Measurements from ENCODE around the gene SMIM41. TPM values are rescaled to one million over a fixed set of nuclear protein-coding genes. Genes with fewer than 3 reads are reported as not detected.
A peak's percentile ranks its signal among the peaks of the same experiment; 100 is the strongest.

Gene SMIM41
- total RNA-seq, 6 experiments from 2014 or later: not detected

GRCh38 chr12:52156311-52156710 lies 76.8 kb downstream of the SMIM41 start:
- H3K27me3 Mint-ChIP-seq (ENCODE audit: insufficient read depth): no peaks in the 10 kb centered on the region; the same call in 1 of the 2 replicates
- H3K27ac Mint-ChIP-seq: peak overlapping the region; percentile 56; the same call in 1 of the 2 replicates
- no peak overlapping the region; the same call in 1 of the 2 replicates for H3K4me3 Mint-ChIP-seq
- H3K9me3 Mint-ChIP-seq: no peaks in the 10 kb centered on the region
- no peak for TF ChIP-seq CTCF (IDR thresholded peaks at IDR 0.05)
- no peaks in the 10 kb centered on the region for H3K36me3 Mint-ChIP-seq (ENCODE audit: low read depth)
- peaks cover 28% of the 10 kb centered on the region for H3K4me1 Mint-ChIP-seq (ENCODE audit: low read depth)
- DNase-seq: peak; percentile 50

- peak; percentile 34 for DNase-seq
- Mint-ChIP-seq H3K9me3 (no peaks in the 10 kb centered on the region), H3K27me3 (ENCODE audit: insufficient read depth) (no peaks in the 10 kb centered on the region; the same call in 1 of the 2 replicates), H3K4me3 (no peak overlapping the region), H3K4me1 (ENCODE audit: low read depth) (peaks cover 22% of the 10 kb centered on the region), H3K36me3 (ENCODE audit: low read depth) (no peaks in the 10 kb centered on the region), H3K27ac (no peak overlapping the region; the same call in 1 of the 2 replicates)
- peak; percentile 98 for TF ChIP-seq CTCF (IDR thresholded peaks at IDR 0.05)
These were observed 77.5 kb downstream of the SMIM41 start for GRCh38 chr12:52156757-52157565.

- Mint-ChIP-seq H3K4me3 (no peak overlapping the region), H3K4me1 (ENCODE audit: low read depth) (peaks cover 22% of the 10 kb centered on the region), H3K27ac (no peak overlapping the region), H3K27me3 (ENCODE audit: insufficient read depth) (no peaks in the 10 kb centered on the region; the same call in 1 of the 2 replicates), H3K36me3 (ENCODE audit: low read depth) (no peaks in the 10 kb centered on the region), H3K9me3 (no peaks in the 10 kb centered on the region)
- TF ChIP-seq CTCF (IDR thresholded peaks at IDR 0.05): no peak
- DNase-seq: no peak
These were observed 78.2 kb downstream of the SMIM41 start for GRCh38 chr12:52157566-52158150.

Other genes with a start within 250 kb of the SMIM41 start
- gene FIGNL2, start 231.0 kb upstream of the SMIM41 start, total RNA-seq (2021; fragmentation: NEBNext Ultra II Directional; extraction: Animal tissue kit (Norgen Biotek cat#: 25700)): not detected
- not detected for gene ANKRD33, start 191.6 kb upstream of the SMIM41 start, total RNA-seq (2021; fragmentation: NEBNext Ultra II Directional; extraction: Animal tissue kit (Norgen Biotek cat#: 25700))
- gene ACVRL1, start 172.2 kb upstream of the SMIM41 start, total RNA-seq (2021; fragmentation: NEBNext Ultra II Directional; extraction: Animal tissue kit (Norgen Biotek cat#: 25700)): 10 to 100 TPM in 3 of 6 experiments, 1 to 10 TPM in 3; 5.4 to 13.5 (median 10.0) TPM
- 10 to 100 TPM; 13.1 to 15.2 (median 14.0) TPM for gene ACVR1B, start 128.0 kb upstream of the SMIM41 start, total RNA-seq (2021; fragmentation: NEBNext Ultra II Directional; extraction: Animal tissue kit (Norgen Biotek cat#: 25700))
- gene TAMALIN, start 72.8 kb upstream of the SMIM41 start, total RNA-seq (2021; fragmentation: NEBNext Ultra II Directional; extraction: Animal tissue kit (Norgen Biotek cat#: 25700)): under 1 TPM; 0.24 to 1.00 (median 0.69) TPM
- gene NR4A1, start 28.3 kb upstream of the SMIM41 start, total RNA-seq (2021; fragmentation: NEBNext Ultra II Directional; extraction: Animal tissue kit (Norgen Biotek cat#: 25700)): 10 to 100 TPM; 10.3 to 46.6 (median 43.6) TPM
- 10 to 100 TPM; 62.1 to 73.6 (median 66.6) TPM for gene ATG101, start 9.7 kb upstream of the SMIM41 start, total RNA-seq (2021; fragmentation: NEBNext Ultra II Directional; extraction: Animal tissue kit (Norgen Biotek cat#: 25700))
- 1 to 10 TPM; 2.3 to 3.7 (median 2.8) TPM for gene KRT80, start 112.3 kb downstream of the SMIM41 start, total RNA-seq (2021; fragmentation: NEBNext Ultra II Directional; extraction: Animal tissue kit (Norgen Biotek cat#: 25700))
- gene KRT7, start 153.5 kb downstream of the SMIM41 start, total RNA-seq (2021; fragmentation: NEBNext Ultra II Directional; extraction: Animal tissue kit (Norgen Biotek cat#: 25700)): 100 to 1,000 TPM in 2 of 6 experiments, 10 to 100 TPM in 4; 62.7 to 379 (median 67.5) TPM
- gene KRT86, start 194.9 kb downstream of the SMIM41 start, total RNA-seq (2021; fragmentation: NEBNext Ultra II Directional; extraction: Animal tissue kit (Norgen Biotek cat#: 25700)): under 1 TPM in 5 of 6 experiments, not detected in 1; 0.15 to 0.26 (median 0.19) TPM
- gene KRT81, start 211.8 kb downstream of the SMIM41 start, total RNA-seq (2021; fragmentation: NEBNext Ultra II Directional; extraction: Animal tissue kit (Norgen Biotek cat#: 25700)): under 1 TPM; 0.34 to 0.84 (median 0.70) TPM
- not detected for gene KRT83, start 241.7 kb downstream of the SMIM41 start, total RNA-seq (2021; fragmentation: NEBNext Ultra II Directional; extraction: Animal tissue kit (Norgen Biotek cat#: 25700))

Measured in HFFc6 (cell line).